Endothelial cell (in vitro differentiated cells): ENCODE measurements around the gene IGFBP5. TPM values are rescaled to one million over a fixed set of nuclear protein-coding genes. Genes with fewer than 3 reads are reported as not detected.
A peak's percentile ranks its signal among the peaks of the same experiment; 100 is the strongest.

Experiments used
- DNase-seq: peaks from one replicate; pipeline ENCODE4 v3.0.0; 2021; ENCODE audit warnings: low spot score
- H3K27ac Mint-ChIP-seq: one replicate; pipeline ENCODE4 v1.8.0; 2021; ENCODE audit warnings: mixed read lengths, inconsistent platforms; ENCODE audit not compliant: unreplicated experiment
- H3K27me3 Mint-ChIP-seq: one replicate; pipeline ENCODE4 v1.8.0; 2021; ENCODE audit warnings: mild to moderate bottlenecking, moderate library complexity, mixed read lengths, inconsistent platforms; ENCODE audit not compliant: unreplicated experiment
- H3K36me3 Mint-ChIP-seq: one replicate; pipeline ENCODE4 v1.8.0; 2021; ENCODE audit warnings: mild to moderate bottlenecking, low read depth, mixed read lengths, inconsistent platforms; ENCODE audit not compliant: unreplicated experiment
- H3K4me1 Mint-ChIP-seq: one replicate; pipeline ENCODE4 v1.8.0; 2021; ENCODE audit warnings: mild to moderate bottlenecking, mixed read lengths, inconsistent platforms; ENCODE audit not compliant: unreplicated experiment
- H3K4me3 Mint-ChIP-seq: one replicate; pipeline ENCODE4 v1.8.0; 2021; ENCODE audit warnings: mild to moderate bottlenecking, mixed read lengths, inconsistent platforms; ENCODE audit not compliant: unreplicated experiment
- H3K9me3 Mint-ChIP-seq: one replicate; pipeline ENCODE4 v1.8.0; 2021; ENCODE audit warnings: mixed read lengths, inconsistent platforms; ENCODE audit not compliant: unreplicated experiment
- CTCF ChIP-seq: fragments of 200-600 bp; sonication (generic); IDR thresholded peaks from one replicate; pipeline ENCODE4 v1.5.0; 2021; ENCODE audit warnings: antibody characterized with exemption; ENCODE audit not compliant: unreplicated experiment
- total RNA-seq: library from RNA; stranded (reverse); fragmentation: NEBNext Ultra II Directional; extraction: Animal tissue kit (Norgen Biotek cat#: 25700); gene quantifications from one replicate; pipeline ENCODE4 v1.2.1, GENCODE V29; 2021; ENCODE audit not compliant: unreplicated experiment

The IGFBP5 gene
- total RNA-seq, 1 donor from 2014 or later = 7.2 TPM

GRCh38 chr2:216648105-216648504 lies 47.2 kb downstream of the IGFBP5 start:
- TF ChIP-seq CTCF = no peak
- H3K4me1 Mint-ChIP-seq = peaks cover 87% of the 10 kb centered on the region
- peaks cover 18% of the 10 kb centered on the region for H3K27me3 Mint-ChIP-seq
- H3K9me3 Mint-ChIP-seq = no peaks in the 10 kb centered on the region
- H3K4me3 Mint-ChIP-seq = peak overlapping the region; percentile 68
- peaks cover 52% of the 10 kb centered on the region for H3K36me3 Mint-ChIP-seq
- H3K27ac Mint-ChIP-seq = peak overlapping the region; percentile 85
- DNase-seq = no peak

GRCh38 chr2:216646116-216646515 lies 49.2 kb downstream of the IGFBP5 start:
- peak overlapping the region; percentile 93 for H3K27ac Mint-ChIP-seq
- H3K9me3 Mint-ChIP-seq = no peaks in the 10 kb centered on the region
- peaks cover 77% of the 10 kb centered on the region for H3K4me1 Mint-ChIP-seq
- peaks cover 14% of the 10 kb centered on the region for H3K27me3 Mint-ChIP-seq
- no peak for TF ChIP-seq CTCF
- DNase-seq = no peak
- peaks cover 56% of the 10 kb centered on the region for H3K36me3 Mint-ChIP-seq
- H3K4me3 Mint-ChIP-seq = no peak overlapping the region

- no peak for DNase-seq
- Mint-ChIP-seq H3K4me3 (no peak overlapping the region), H3K9me3 (no peaks in the 10 kb centered on the region), H3K27me3 (peaks cover 14% of the 10 kb centered on the region), H3K36me3 (peaks cover 58% of the 10 kb centered on the region), H3K4me1 (peaks cover 74% of the 10 kb centered on the region), H3K27ac (peak overlapping the region; percentile 24)
- TF ChIP-seq CTCF = no peak
Measured at GRCh38 chr2:216645636-216645950, 49.8 kb downstream of the IGFBP5 start.

GRCh38 chr2:216644842-216645635 lies 50.3 kb downstream of the IGFBP5 start:
- H3K9me3 Mint-ChIP-seq = no peaks in the 10 kb centered on the region
- peaks cover 14% of the 10 kb centered on the region for H3K27me3 Mint-ChIP-seq
- H3K4me3 Mint-ChIP-seq = peak overlapping the region; percentile 77
- TF ChIP-seq CTCF = no peak
- DNase-seq = no peak
- peaks cover 60% of the 10 kb centered on the region for H3K36me3 Mint-ChIP-seq
- peak overlapping the region; percentile 97 for H3K27ac Mint-ChIP-seq
- peaks cover 72% of the 10 kb centered on the region for H3K4me1 Mint-ChIP-seq

- TF ChIP-seq CTCF = no peak
- H3K4me1 Mint-ChIP-seq = peaks cover 67% of the 10 kb centered on the region
- H3K4me3 Mint-ChIP-seq = peak overlapping the region; percentile 77
- H3K9me3 Mint-ChIP-seq = no peaks in the 10 kb centered on the region
- H3K27me3 Mint-ChIP-seq = peaks cover 14% of the 10 kb centered on the region
- peak overlapping the region; percentile 97 for H3K27ac Mint-ChIP-seq
- H3K36me3 Mint-ChIP-seq = peaks cover 63% of the 10 kb centered on the region
- DNase-seq = no peak
Measured at GRCh38 chr2:216643986-216644659, 51.2 kb downstream of the IGFBP5 start.
